GM12873 (cell line): ENCODE measurements around the gene C16orf96.

Experiments used
- TF ChIP-seq, protein P1 (sequence below): IDR thresholded peaks from 2 replicates; pipeline ENCODE4 v1.5.1; 2012; ENCODE audit warnings: low read depth, mild to moderate bottlenecking, moderate library complexity, low read length, control low read depth; ENCODE audit not compliant: insufficient read depth; ENCODE audit errors: missing control alignments

Gene C16orf96

DNA sequence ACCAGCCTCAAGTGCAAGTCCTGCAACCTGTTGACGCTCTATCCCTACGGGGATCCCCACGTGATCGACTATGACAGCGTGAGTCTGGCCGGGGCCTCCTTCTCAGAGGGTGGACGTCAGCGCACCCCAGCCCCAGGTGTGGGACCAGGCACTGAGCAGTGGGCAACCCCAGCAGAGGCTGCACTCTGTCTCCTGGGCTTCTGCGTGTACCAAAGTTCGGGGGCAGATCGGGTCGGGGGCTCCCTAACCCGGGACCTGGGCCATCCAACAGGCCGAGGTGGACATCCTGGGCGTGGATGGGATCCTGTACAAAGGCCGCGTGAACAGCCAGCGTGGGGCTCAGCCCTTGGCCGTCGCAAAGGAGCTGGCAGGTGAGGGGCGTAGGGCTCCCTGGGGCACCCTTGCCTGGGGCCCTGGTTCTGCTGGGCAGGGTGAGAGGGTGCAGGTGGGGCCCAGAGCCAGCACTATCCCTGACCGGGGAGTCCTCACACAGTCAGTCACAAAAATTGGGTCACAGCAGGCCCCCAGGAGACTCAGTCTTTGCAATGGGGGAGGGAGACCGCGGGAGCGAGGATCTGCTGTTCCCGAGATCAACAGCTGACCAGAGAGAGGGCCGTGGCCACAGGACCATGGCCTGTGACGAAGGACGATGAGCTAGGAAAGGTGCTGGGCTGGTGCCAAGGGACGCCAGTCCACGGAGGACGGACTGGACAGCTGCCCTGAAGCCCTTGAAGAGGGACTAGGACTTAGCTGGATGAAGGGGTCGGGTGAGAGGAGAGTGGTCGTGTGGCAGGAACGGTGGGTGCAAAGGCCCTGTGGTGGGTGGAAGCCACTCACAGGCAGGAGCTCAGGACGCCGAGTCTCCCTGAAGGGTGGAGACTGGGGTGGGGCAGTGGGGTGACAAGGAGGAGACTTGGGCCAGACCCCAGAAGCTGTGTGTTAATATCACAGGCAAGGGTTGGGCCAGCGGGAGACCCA, 38.6 kb downstream of the C16orf96 start:
- TF ChIP-seq, protein P1, sequence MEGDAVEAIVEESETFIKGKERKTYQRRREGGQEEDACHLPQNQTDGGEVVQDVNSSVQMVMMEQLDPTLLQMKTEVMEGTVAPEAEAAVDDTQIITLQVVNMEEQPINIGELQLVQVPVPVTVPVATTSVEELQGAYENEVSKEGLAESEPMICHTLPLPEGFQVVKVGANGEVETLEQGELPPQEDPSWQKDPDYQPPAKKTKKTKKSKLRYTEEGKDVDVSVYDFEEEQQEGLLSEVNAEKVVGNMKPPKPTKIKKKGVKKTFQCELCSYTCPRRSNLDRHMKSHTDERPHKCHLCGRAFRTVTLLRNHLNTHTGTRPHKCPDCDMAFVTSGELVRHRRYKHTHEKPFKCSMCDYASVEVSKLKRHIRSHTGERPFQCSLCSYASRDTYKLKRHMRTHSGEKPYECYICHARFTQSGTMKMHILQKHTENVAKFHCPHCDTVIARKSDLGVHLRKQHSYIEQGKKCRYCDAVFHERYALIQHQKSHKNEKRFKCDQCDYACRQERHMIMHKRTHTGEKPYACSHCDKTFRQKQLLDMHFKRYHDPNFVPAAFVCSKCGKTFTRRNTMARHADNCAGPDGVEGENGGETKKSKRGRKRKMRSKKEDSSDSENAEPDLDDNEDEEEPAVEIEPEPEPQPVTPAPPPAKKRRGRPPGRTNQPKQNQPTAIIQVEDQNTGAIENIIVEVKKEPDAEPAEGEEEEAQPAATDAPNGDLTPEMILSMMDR, result no peak

- TF ChIP-seq, protein P1, result no peak
Observed at GRCh38 chr16:4597174-4597573, 41.0 kb downstream of the C16orf96 start.

- TF ChIP-seq, protein P1, result no peak
Observed at GRCh38 chr16:4599037-4599436, 42.9 kb downstream of the C16orf96 start.

- TF ChIP-seq, protein P1, result no peak
Observed at GRCh38 chr16:4599545-4599944, 43.4 kb downstream of the C16orf96 start.

- TF ChIP-seq, protein P1, result no peak
Observed at GRCh38 chr16:4601036-4601863, 45.1 kb downstream of the C16orf96 start.

GRCh38 chr16:4601864-4602186, 45.7 kb downstream of the C16orf96 start:
- TF ChIP-seq, protein P1, result no peak

DNA sequence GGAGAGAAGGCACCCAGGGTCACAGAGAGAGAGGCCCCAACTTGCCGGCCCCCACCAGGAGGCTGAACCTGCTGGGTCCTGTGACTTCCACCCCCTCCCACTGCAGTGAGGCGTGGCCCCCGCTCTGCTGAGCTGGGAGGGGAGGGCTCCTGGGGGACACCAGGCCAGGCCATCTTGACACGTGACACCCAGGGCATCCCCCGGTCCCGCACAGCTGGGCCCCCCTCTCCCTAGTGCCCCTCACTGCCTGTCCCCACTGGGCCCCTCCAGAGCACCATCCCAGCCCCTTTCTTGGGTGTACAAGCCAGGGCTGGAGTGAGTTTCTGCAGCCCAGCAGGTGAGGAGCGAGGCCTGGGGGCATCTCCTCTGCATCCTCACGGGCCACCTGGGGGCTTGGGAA, 46.2 kb downstream of the C16orf96 start:
- TF ChIP-seq, protein P1, result no peak
